ENCODE measurements around the gene ARV1. TPM values are rescaled to one million over a fixed set of nuclear protein-coding genes. Genes with fewer than 3 reads are reported as not detected.

ARV1 gene
- total RNA-seq, 1 donor from 2014 or later: 10.6 TPM

- peaks cover 3% of the 10 kb centered on the region for H3K36me3 Mint-ChIP-seq
- no peak for DNase-seq (ENCODE audit: low spot score in 2 of 2, unreplicated experiment in 2 of 2)
- H3K9me3 Mint-ChIP-seq: no peaks in the 10 kb centered on the region
- no peaks in the 10 kb centered on the region for H3K27me3 Mint-ChIP-seq (ENCODE audit: low read depth)
- TF ChIP-seq CTCF (IDR thresholded peaks at IDR 0.05; ENCODE audit: unreplicated experiment): no peak
- H3K27ac Mint-ChIP-seq: no peak overlapping the region
- no peaks in the 10 kb centered on the region for H3K4me1 Mint-ChIP-seq
- H3K4me3 Mint-ChIP-seq: no peak overlapping the region
These were observed 30.0 kb upstream of the ARV1 start for GRCh38 chr1:230948903-230949302.

GRCh38 chr1:230950404-230950803 is 28.5 kb upstream of the ARV1 start:
- Mint-ChIP-seq H3K4me3 (no peak overlapping the region), H3K27ac (no peak overlapping the region), H3K27me3 (ENCODE audit: low read depth) (no peaks in the 10 kb centered on the region), H3K4me1 (no peaks in the 10 kb centered on the region), H3K36me3 (peaks cover 2% of the 10 kb centered on the region), H3K9me3 (no peaks in the 10 kb centered on the region)
- no peak for TF ChIP-seq CTCF (IDR thresholded peaks at IDR 0.05; ENCODE audit: unreplicated experiment)
- DNase-seq (ENCODE audit: low spot score in 2 of 2, unreplicated experiment in 2 of 2): no peak

GRCh38 chr1:230957580-230957989 is 21.3 kb upstream of the ARV1 start:
- no peaks in the 10 kb centered on the region for H3K9me3 Mint-ChIP-seq
- TF ChIP-seq CTCF (IDR thresholded peaks at IDR 0.05; ENCODE audit: unreplicated experiment): no peak
- H3K36me3 Mint-ChIP-seq: peaks cover 1% of the 10 kb centered on the region
- no peak overlapping the region for H3K4me3 Mint-ChIP-seq
- H3K27ac Mint-ChIP-seq: no peak overlapping the region
- no peaks in the 10 kb centered on the region for H3K27me3 Mint-ChIP-seq (ENCODE audit: low read depth)
- no peaks in the 10 kb centered on the region for H3K4me1 Mint-ChIP-seq
- no peak for DNase-seq (ENCODE audit: low spot score in 2 of 2, unreplicated experiment in 2 of 2)

- H3K27ac Mint-ChIP-seq: no peak overlapping the region
- peaks cover 1% of the 10 kb centered on the region for H3K36me3 Mint-ChIP-seq
- no peak for TF ChIP-seq CTCF (IDR thresholded peaks at IDR 0.05; ENCODE audit: unreplicated experiment)
- no peaks in the 10 kb centered on the region for H3K4me1 Mint-ChIP-seq
- no peaks in the 10 kb centered on the region for H3K27me3 Mint-ChIP-seq (ENCODE audit: low read depth)
- H3K4me3 Mint-ChIP-seq: no peak overlapping the region
- no peak for DNase-seq (ENCODE audit: low spot score in 2 of 2, unreplicated experiment in 2 of 2)
- H3K9me3 Mint-ChIP-seq: no peaks in the 10 kb centered on the region
These were observed 20.5 kb upstream of the ARV1 start for GRCh38 chr1:230958370-230958769.

- Mint-ChIP-seq H3K27ac (no peak overlapping the region), H3K4me1 (no peaks in the 10 kb centered on the region), H3K4me3 (no peak overlapping the region), H3K27me3 (ENCODE audit: low read depth) (peaks cover 5% of the 10 kb centered on the region), H3K36me3 (no peaks in the 10 kb centered on the region), H3K9me3 (peaks cover 7% of the 10 kb centered on the region)
- no peak for TF ChIP-seq CTCF (IDR thresholded peaks at IDR 0.05; ENCODE audit: unreplicated experiment)
- DNase-seq (ENCODE audit: low spot score in 2 of 2, unreplicated experiment in 2 of 2): no peak
These were observed 14.0 kb upstream of the ARV1 start for GRCh38 chr1:230964896-230965295.

GRCh38 chr1:230965535-230965934 is 13.4 kb upstream of the ARV1 start:
- DNase-seq (ENCODE audit: low spot score in 2 of 2, unreplicated experiment in 2 of 2): no peak
- Mint-ChIP-seq H3K4me3 (no peak overlapping the region), H3K36me3 (no peaks in the 10 kb centered on the region), H3K9me3 (peaks cover 7% of the 10 kb centered on the region), H3K27me3 (ENCODE audit: low read depth) (peaks cover 5% of the 10 kb centered on the region), H3K27ac (no peak overlapping the region), H3K4me1 (no peaks in the 10 kb centered on the region)
- no peak for TF ChIP-seq CTCF (IDR thresholded peaks at IDR 0.05; ENCODE audit: unreplicated experiment)
